Measurements from ENCODE around the gene TYMP. TPM values are rescaled to one million over a fixed set of nuclear protein-coding genes. Genes with fewer than 3 reads are reported as not detected.

The TYMP gene
- total and polyA plus RNA-seq, 2 donors (not counting 1 experiment from before 2014, with no cell fraction given): 43.6 to 45.1 TPM

GRCh38 chr22:50574383-50574755, 44.6 kb upstream of the TYMP start:
- no peak overlapping the region for H3K4me3 ChIP-seq (ENCODE audit: control extremely low read depth in 1 of 5, extremely low read depth in 1 of 5, insufficient read depth in 1 of 5, low read depth in 2 of 5, low read length in 4 of 5)
- no peak overlapping the region for H3K4me2 ChIP-seq (replicated peaks; ENCODE audit: low read depth, low read length, poor library complexity, severe bottlenecking)
- H3K36me3 ChIP-seq (replicated peaks in 1 of 2; ENCODE audit: control extremely low read depth in 1 of 2, control insufficient read depth in 1 of 2, extremely low read depth in 1 of 2, insufficient read depth in 2 of 2, low read length in 1 of 2): peaks cover 0 to 27% of the 10 kb centered on the region in 2 experiments
- no peaks in the 10 kb centered on the region for H3K79me2 ChIP-seq (ENCODE audit: control insufficient read depth, insufficient read depth, low read length)
- H3K9me3 ChIP-seq (ENCODE audit: control extremely low read depth in 1 of 3, control insufficient read depth in 2 of 3, insufficient read depth in 1 of 3, low read length in 2 of 3): no peaks in the 10 kb centered on the region
- ChIA-PET CTCF (no interaction called here), POLR2A (no interaction called here)
- WGBS (ENCODE audit: insufficient coverage): 96% methylated on average over 10 of the region's 11 CpGs
- Mint-ChIP-seq H3K4me3 (no peak overlapping the region), H3K4me1 (peaks cover 17% of the 10 kb centered on the region), H3K9me3 (ENCODE audit: insufficient read depth) (no peaks in the 10 kb centered on the region), H3K27ac (no peak overlapping the region), H3K27me3 (no peaks in the 10 kb centered on the region)
- H3K27ac ChIP-seq (ENCODE audit: low read length in 2 of 2): no peak overlapping the region
- no peaks in the 10 kb centered on the region for H3K27me3 ChIP-seq (replicated peaks in 1 of 4; ENCODE audit: control extremely low read depth in 1 of 4, control insufficient read depth in 3 of 4, insufficient read depth in 4 of 4, low read length in 3 of 4)
- no peak for ATAC-seq (ENCODE audit: low read depth)
- TF ChIP-seq EZH2 (IDR thresholded peaks at IDR 0.05; ENCODE audit: borderline replicate concordance, insufficient read depth, low read depth, low read length, poor library complexity, severe bottlenecking) (no peak), CTCF (IDR thresholded peaks at IDR 0.05) (no peak)
- intact Hi-C loops (cut with micrococcal nuclease): no loop called here
- DNase-seq: no peak
- no peak overlapping the region for H2AFZ ChIP-seq (ENCODE audit: insufficient read depth, low read depth, low read length, poor library complexity, severe bottlenecking)
- H3K9ac ChIP-seq (ENCODE audit: low read length): no peak overlapping the region
- H3K4me1 ChIP-seq (ENCODE audit: control insufficient read depth in 2 of 2, insufficient read depth in 2 of 2, low read length in 2 of 2): peaks cover 0 to 18% of the 10 kb centered on the region in 2 donors
- peaks cover 5% of the 10 kb centered on the region for H4K20me1 ChIP-seq (ENCODE audit: control insufficient read depth, insufficient read depth, low read length, poor library complexity, severe bottlenecking)

GRCh38 chr22:50573491-50574382, 43.9 kb upstream of the TYMP start:
- ChIA-PET POLR2A (interaction anchor here (0.7 kb wide), 1 partner anchor 9 kb away, joined by 3 read pairs; no protein-coding TSS in a partner anchor), CTCF (no interaction called here)
- no peaks in the 10 kb centered on the region for H3K27me3 ChIP-seq (replicated peaks in 1 of 4; ENCODE audit: control extremely low read depth in 1 of 4, control insufficient read depth in 3 of 4, insufficient read depth in 4 of 4, low read length in 3 of 4)
- H4K20me1 ChIP-seq (ENCODE audit: control insufficient read depth, insufficient read depth, low read length, poor library complexity, severe bottlenecking): peaks cover 4% of the 10 kb centered on the region
- H3K27ac ChIP-seq (ENCODE audit: low read length in 2 of 2): no peak overlapping the region
- peaks cover 0 to 26% of the 10 kb centered on the region in 2 experiments for H3K36me3 ChIP-seq (replicated peaks in 1 of 2; ENCODE audit: control extremely low read depth in 1 of 2, control insufficient read depth in 1 of 2, extremely low read depth in 1 of 2, insufficient read depth in 2 of 2, low read length in 1 of 2)
- H3K4me3 ChIP-seq (ENCODE audit: control extremely low read depth in 1 of 5, extremely low read depth in 1 of 5, insufficient read depth in 1 of 5, low read depth in 2 of 5, low read length in 4 of 5): no peak overlapping the region
- intact Hi-C loops (cut with micrococcal nuclease): no loop called here
- H3K4me1 ChIP-seq (ENCODE audit: control insufficient read depth in 2 of 2, insufficient read depth in 2 of 2, low read length in 2 of 2): peaks cover 0 to 18% of the 10 kb centered on the region in 2 donors
- TF ChIP-seq CTCF (IDR thresholded peaks at IDR 0.05) (no peak), EZH2 (IDR thresholded peaks at IDR 0.05; ENCODE audit: borderline replicate concordance, insufficient read depth, low read depth, low read length, poor library complexity, severe bottlenecking) (no peak)
- H3K9me3 Mint-ChIP-seq (ENCODE audit: insufficient read depth): no peaks in the 10 kb centered on the region
- H3K4me2 ChIP-seq (replicated peaks; ENCODE audit: low read depth, low read length, poor library complexity, severe bottlenecking): no peak overlapping the region
- ATAC-seq (ENCODE audit: low read depth) (no peak), DNase-seq (no peak)
- H3K27ac Mint-ChIP-seq: no peak overlapping the region
- no peaks in the 10 kb centered on the region for H3K27me3 Mint-ChIP-seq
- H2AFZ ChIP-seq (ENCODE audit: insufficient read depth, low read depth, low read length, poor library complexity, severe bottlenecking): no peak overlapping the region
- 97% methylated on average over 23 of the region's 26 CpGs for WGBS (ENCODE audit: insufficient coverage)
- H3K9me3 ChIP-seq (ENCODE audit: control extremely low read depth in 1 of 3, control insufficient read depth in 2 of 3, insufficient read depth in 1 of 3, low read length in 2 of 3): no peaks in the 10 kb centered on the region
- H3K79me2 ChIP-seq (ENCODE audit: control insufficient read depth, insufficient read depth, low read length): no peaks in the 10 kb centered on the region
- no peak overlapping the region for H3K4me3 Mint-ChIP-seq
- H3K9ac ChIP-seq (ENCODE audit: low read length): no peak overlapping the region
- peaks cover 18% of the 10 kb centered on the region for H3K4me1 Mint-ChIP-seq

Measured in B cell (primary cell).